Measurements from ENCODE around the gene FKBP2. TPM values are rescaled to one million over a fixed set of nuclear protein-coding genes. Genes with fewer than 3 reads are reported as not detected.

The FKBP2 gene
- total and polyA plus RNA-seq, 2 of the 4 experiments (the other 2 are of a cell fraction) = 36.2 to 76.4 TPM

DNA sequence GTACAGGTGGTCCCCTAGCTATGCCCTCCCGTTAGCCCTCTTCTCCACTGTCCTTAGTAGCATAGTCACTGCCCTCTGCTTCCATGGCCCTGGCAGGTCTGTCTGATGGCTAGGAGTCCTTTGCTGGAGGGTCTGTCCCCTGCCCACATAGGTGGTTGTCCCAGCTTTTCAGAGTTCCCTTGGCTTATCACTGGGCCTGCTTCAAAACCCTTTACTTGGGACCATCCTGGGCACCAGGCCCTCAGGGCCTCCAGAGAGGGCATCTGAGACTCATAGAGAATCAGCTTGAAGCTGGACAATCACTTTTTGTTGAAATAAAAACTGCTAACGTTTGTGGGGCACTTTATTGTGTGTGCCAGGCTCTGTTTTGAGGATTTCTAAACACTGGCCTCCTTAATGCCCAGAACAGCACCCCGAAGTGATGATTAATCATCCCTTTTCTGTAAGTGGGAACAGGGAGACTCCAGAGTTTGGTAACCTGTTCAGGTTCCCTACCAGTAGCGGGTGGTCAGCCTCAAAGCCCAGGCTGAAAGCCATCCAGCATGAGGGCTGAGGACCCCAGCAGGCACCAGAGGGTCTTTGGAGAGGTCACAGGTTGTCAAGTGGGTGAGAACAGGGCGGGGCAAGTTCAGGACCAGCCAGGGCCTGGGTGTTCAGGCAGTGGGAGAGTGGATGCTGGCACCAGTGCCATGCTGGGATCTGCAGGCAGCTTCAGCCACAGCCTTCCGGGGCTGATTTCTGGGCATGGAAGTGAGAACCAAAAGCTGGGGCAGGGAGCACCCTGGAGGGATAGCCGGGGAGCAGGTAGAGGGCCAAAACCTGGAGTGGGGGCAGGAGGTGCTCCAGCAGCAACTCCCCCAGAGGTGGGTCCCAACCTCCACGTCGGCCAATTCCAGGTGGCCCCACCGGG lies 49.7 kb downstream of the FKBP2 start:
- no peak overlapping the region for H3K9ac ChIP-seq (ENCODE audit: low read depth, low read length)
- no peak overlapping the region for H2BK5ac ChIP-seq (ENCODE audit: low read depth, low read length, poor library complexity, severe bottlenecking)
- H4K91ac ChIP-seq (ENCODE audit: insufficient read depth, low read depth, low read length) = no peak overlapping the region
- dilution Hi-C loops (cut with HindIII; ENCODE audit: low sequenced_read_pairs, unreplicated experiment) = no loop called here
- CTCF ChIA-PET = no interaction called here
- H3K4me2 ChIP-seq (ENCODE audit: low read depth, low read length) = no peak overlapping the region
- no peak overlapping the region for H2AK5ac ChIP-seq (ENCODE audit: low read depth, low read length)
- no TSS peak for BruUV-seq (replicated peaks)
- H3K4me1 ChIP-seq (ENCODE audit: control insufficient read depth, insufficient read depth, low read length) = peaks cover 9% of the 10 kb centered on the region
- H4K20me1 ChIP-seq (ENCODE audit: insufficient read depth, low read length) = peaks cover 5% of the 10 kb centered on the region; the same call in 1 of the 2 replicates
- no peak overlapping the region for H4K8ac ChIP-seq (ENCODE audit: low read depth in 2 of 2, low read length in 2 of 2)
- H2BK120ac ChIP-seq (ENCODE audit: low read depth, low read length) = no peak overlapping the region
- no peak overlapping the region for H3K23ac ChIP-seq (ENCODE audit: low read depth, low read length)
- no peak overlapping the region for H4K5ac ChIP-seq (ENCODE audit: low read depth, low read length)
- no peak overlapping the region for H2AFZ ChIP-seq (replicated peaks; ENCODE audit: low read length, poor library complexity)
- H3K9me3 ChIP-seq (ENCODE audit: control insufficient read depth, insufficient read depth, low read length) = no peaks in the 10 kb centered on the region
- in situ Hi-C loops (cut with MboI; ENCODE audit: low sequenced_read_pairs) = no loop called here
- H3K36me3 ChIP-seq (ENCODE audit: control insufficient read depth, insufficient read depth, low read length) = no peaks in the 10 kb centered on the region
- H3K79me1 ChIP-seq (ENCODE audit: low read depth in 1 of 2, low read length in 2 of 2) = peaks cover 3 to 14% of the 10 kb centered on the region in 2 experiments; a peak in 3 of 4 replicates
- no peak overlapping the region for H3K14ac ChIP-seq (replicated peaks; ENCODE audit: low read depth, low read length)
- H3K27ac ChIP-seq (ENCODE audit: insufficient read depth, low read length) = no peak overlapping the region
- H3K56ac ChIP-seq (ENCODE audit: extremely low read depth, insufficient read depth, low read length) = no peak overlapping the region
- TF ChIP-seq, protein P1, sequence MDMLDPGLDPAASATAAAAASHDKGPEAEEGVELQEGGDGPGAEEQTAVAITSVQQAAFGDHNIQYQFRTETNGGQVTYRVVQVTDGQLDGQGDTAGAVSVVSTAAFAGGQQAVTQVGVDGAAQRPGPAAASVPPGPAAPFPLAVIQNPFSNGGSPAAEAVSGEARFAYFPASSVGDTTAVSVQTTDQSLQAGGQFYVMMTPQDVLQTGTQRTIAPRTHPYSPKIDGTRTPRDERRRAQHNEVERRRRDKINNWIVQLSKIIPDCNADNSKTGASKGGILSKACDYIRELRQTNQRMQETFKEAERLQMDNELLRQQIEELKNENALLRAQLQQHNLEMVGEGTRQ (IDR thresholded peaks at IDR 0.05; ENCODE audit: low read depth, low read length) = no peak
- TF ChIP-seq MAFK (IDR thresholded peaks at IDR 0.05; ENCODE audit: low read depth, low read length) (no peak), RFX5 (IDR thresholded peaks at IDR 0.05; ENCODE audit: low read depth, low read length) (no peak), MXI1 (IDR thresholded peaks at IDR 0.05; ENCODE audit: borderline replicate concordance, low read depth, low read length) (no peak), POLR2A (IDR thresholded peaks at IDR 0.05; ENCODE audit: low read depth, low read length) (no peak), CTCF (conservative IDR thresholded peaks at IDR 0.05; ENCODE audit: low read depth, low read length) (no peak), RCOR1 (IDR thresholded peaks at IDR 0.05; ENCODE audit: insufficient replicate concordance, low read length) (no peak), SMC3 (IDR thresholded peaks at IDR 0.05; ENCODE audit: low read depth, low read length) (no peak), NFE2L2 (IDR thresholded peaks at IDR 0.05; ENCODE audit: low read depth, low read length) (no peak)
- H2BK15ac ChIP-seq (ENCODE audit: low read depth, low read length) = no peak overlapping the region
- POLR2A ChIA-PET (ENCODE audit: unreplicated experiment) = no interaction called here
- no CpG with 5 or more reads among the region's 10 CpGs for WGBS, 2 experiments (ENCODE audit: extremely low coverage in 2 of 2, insufficient read length in 1 of 2)
- H3K9me1 ChIP-seq (ENCODE audit: insufficient read depth, low read length) = no peaks in the 10 kb centered on the region; the same call in 1 of the 2 replicates
- no peak overlapping the region for H3K4me3 ChIP-seq (ENCODE audit: insufficient read depth, low read depth, low read length)
- no peak overlapping the region for H3K18ac ChIP-seq (ENCODE audit: low read depth, low read length)
- ATAC-seq (ENCODE audit: low read depth) (no peak), DNase-seq (no peak)
- peak overlapping the region; percentile 37 for H2AK9ac ChIP-seq (replicated peaks; ENCODE audit: low read depth, low read length, poor library complexity)
- H3K4ac ChIP-seq (ENCODE audit: low read depth, low read length) = no peak overlapping the region
- peaks cover 53% of the 10 kb centered on the region for H3K27me3 ChIP-seq (ENCODE audit: control insufficient read depth, insufficient read depth, low read length)
- H2BK20ac ChIP-seq (ENCODE audit: low read depth, low read length) = no peak overlapping the region
- intact Hi-C loops (cut with micrococcal nuclease) = no loop called here
